ENCODE results near the gene ZNF385C.
A peak's percentile ranks its signal among the peaks of the same experiment; 100 is the strongest.

DNA sequence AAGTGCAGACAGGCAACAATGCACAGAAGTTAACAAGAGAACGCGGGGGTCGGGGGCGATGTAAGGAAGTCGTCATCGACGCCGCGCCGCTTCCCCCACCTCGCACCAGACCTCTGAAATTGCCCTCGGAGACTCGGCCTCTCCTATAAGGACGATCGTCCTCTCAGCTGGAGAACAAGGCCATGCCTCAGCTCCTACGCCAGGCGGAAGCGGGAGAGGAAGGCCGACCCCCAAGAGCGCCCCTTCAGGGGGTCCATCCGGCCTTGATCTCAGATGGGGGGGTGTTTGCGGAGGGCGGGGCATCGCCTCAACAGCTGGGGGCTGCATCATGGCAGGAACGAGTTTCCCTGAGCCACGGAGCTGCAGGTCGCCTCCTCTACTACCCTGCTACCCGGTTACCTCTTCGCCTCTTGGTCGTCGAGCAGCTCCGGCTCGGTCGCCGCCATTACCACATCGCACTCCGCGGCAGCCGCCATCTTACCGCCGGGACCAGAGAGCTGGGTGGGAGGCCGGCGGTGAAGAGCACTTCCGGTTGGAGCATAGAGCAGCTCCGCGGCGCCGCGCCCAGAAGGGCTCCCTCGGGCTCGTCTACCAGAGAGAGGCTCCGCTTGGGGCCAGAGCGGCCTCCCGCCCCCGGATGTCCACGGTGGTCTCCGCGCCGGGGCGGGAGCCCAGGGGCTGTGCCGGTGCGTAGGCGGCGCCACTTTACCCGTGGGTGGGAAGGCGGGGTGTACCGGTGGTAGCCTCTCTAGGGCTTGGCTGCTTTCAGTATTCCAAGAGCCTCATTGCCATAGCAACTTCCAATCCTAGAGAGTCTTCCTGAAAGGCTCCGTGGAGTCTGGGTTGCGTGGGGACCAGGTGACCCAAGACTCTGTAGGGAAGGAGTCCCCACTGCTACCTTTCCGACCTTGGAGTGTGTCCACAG is 81.1 kb downstream of the ZNF385C start, which contains the start of gene DNAJC7:
- TF ChIP-seq, protein P1, sequence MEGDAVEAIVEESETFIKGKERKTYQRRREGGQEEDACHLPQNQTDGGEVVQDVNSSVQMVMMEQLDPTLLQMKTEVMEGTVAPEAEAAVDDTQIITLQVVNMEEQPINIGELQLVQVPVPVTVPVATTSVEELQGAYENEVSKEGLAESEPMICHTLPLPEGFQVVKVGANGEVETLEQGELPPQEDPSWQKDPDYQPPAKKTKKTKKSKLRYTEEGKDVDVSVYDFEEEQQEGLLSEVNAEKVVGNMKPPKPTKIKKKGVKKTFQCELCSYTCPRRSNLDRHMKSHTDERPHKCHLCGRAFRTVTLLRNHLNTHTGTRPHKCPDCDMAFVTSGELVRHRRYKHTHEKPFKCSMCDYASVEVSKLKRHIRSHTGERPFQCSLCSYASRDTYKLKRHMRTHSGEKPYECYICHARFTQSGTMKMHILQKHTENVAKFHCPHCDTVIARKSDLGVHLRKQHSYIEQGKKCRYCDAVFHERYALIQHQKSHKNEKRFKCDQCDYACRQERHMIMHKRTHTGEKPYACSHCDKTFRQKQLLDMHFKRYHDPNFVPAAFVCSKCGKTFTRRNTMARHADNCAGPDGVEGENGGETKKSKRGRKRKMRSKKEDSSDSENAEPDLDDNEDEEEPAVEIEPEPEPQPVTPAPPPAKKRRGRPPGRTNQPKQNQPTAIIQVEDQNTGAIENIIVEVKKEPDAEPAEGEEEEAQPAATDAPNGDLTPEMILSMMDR (IDR thresholded peaks at IDR 0.05; ENCODE audit: low read depth, low read length): no peak
- peak; percentile 89 for TF ChIP-seq MYC (IDR thresholded peaks at IDR 0.05; ENCODE audit: low read depth, low read length)

Data from NB4 (cell line).